NCI-H2029 treated with DMSO at 0.1 percent for 48 hours (cell line): ENCODE data around the gene CA14.
"Not testable (repeated sequence)": the region's sequence is repeated elsewhere in the genome, so short reads cannot be mapped to it uniquely, and the experiment has no call there.

Source experiments
- DNase-seq: peaks from one replicate; lab custom pipeline; 2025; lab: John Stamatoyannopoulos, UW

Gene CA14

DNA sequence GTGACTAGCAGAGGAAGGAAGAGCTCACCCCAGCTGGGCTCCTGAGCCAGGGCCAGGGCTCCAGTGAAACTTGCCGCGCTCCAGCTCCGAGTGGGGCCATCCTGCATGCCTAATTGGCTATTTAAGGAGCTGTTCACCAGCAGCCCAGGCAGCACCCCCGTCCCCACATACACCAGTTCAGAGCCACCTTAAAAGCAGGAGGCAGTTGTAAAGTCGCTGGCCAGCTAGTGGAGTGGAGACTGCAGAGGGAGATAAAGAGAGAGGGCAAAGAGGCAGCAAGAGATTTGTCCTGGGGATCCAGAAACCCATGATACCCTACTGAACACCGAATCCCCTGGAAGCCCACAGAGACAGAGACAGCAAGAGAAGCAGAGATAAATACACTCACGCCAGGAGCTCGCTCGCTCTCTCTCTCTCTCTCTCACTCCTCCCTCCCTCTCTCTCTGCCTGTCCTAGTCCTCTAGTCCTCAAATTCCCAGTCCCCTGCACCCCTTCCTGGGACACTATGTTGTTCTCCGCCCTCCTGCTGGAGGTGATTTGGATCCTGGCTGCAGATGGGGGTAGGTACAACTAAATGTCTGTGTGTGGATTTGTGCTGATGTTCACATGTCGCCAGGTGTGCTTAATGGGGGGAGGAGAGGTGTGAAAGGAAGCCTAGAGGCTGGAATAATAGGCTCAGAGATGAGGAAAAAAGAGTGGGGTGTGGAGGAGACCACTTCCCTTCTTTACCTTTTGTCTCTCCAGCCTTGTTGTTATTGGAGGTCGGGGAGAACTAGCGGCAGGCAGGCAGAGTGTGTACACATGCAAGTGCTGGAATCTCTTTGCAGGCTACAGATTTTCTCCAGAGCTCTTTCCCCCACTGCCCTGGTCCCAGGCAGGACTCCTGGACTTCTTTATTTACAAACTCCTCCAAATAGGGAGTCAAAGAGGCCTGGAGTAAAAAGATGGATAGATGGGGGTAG, at the start of gene CA14:
TSS of gene CA14 (plus strand) at position 151 of the 962 bp plus-strand sequence. CDS start at position 506, 355 bp downstream.
- no peak for DNase-seq

GRCh38 chr1:150208460-150208859, 49.1 kb upstream of the CA14 start:
- not testable (repeated sequence) for DNase-seq

- no peak for DNase-seq
Measured at GRCh38 chr1:150210091-150210490, 47.5 kb upstream of the CA14 start.

- DNase-seq, result no peak
Measured at GRCh38 chr1:150210706-150211105, 46.9 kb upstream of the CA14 start.

- DNase-seq, result no peak
Measured at GRCh38 chr1:150212070-150212469, 45.5 kb upstream of the CA14 start.

GRCh38 chr1:150213170-150214098, 44.1 kb upstream of the CA14 start:
- peak; percentile 92 for DNase-seq

DNA sequence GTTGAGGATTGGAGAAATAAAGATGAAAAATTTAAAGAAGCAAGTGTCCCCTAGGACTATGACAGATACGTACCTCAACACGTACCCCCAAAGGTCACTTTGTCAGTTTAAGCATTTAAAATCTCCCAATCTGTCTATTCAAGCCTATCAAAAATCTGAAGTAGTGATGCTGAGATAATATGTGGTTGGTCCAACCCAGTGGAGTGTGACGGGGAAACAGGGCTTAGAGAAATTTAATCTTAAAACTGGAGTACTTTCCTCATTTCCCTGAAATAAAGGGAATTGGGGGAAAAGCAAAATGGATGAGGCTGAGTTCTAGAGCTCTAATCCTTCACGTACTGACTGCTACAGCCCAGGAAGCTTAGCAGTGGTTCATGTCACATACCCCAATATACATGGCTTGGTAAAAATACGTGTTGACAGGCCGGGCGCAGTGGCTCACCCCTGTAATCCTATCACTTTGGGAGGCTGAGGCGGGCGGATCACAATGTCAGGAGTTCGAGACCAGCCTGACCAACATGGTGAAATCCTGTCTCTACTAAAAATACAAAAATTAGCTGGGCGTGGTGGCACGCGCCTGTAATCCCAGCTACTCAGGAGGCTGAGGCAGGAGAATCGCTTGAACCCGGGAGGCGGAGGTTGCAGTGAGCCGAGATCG, 43.3 kb upstream of the CA14 start:
- DNase-seq, result not testable (repeated sequence)

DNA sequence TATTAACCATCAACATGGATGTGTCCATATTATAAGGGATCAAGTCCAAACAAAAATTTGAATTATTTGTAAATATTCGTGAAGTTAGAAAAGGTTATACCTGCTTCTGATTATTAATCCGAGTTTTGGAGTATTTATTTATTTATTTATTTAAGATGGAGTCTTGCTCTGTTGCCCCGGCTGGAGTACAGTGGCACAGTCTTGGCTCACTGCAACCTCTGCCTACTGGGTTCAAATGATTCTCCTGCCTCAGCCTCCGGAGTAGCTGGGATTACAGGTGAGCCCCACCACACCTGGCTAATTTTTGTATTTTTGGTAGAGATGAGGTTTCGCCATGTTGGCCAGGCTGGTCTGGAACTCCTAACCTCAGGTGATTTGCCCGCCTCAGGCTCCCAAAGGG, 41.7 kb upstream of the CA14 start:
- not testable (repeated sequence) for DNase-seq

- DNase-seq, result no peak
Measured at GRCh38 chr1:150221552-150221951, 36.0 kb upstream of the CA14 start.

DNA sequence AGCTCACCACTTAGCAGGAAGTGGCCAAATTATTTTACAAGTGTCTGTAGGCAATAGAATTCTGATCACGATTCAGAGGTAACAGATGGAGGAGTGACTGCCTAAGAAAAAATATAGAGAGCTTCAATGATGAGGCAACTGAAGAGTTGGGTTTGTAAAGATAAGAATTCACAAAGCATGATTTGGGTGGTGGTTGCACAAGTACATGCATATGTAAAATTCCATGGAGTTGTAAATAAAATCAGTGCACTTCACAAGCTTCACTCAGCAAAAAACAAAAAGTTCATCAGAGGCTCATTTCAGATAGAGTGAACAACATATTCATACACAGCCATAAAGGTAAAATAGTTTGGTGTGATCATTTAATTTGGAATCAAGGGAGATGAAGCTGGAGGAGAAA, 32.6 kb upstream of the CA14 start:
- DNase-seq, result no peak

DNA sequence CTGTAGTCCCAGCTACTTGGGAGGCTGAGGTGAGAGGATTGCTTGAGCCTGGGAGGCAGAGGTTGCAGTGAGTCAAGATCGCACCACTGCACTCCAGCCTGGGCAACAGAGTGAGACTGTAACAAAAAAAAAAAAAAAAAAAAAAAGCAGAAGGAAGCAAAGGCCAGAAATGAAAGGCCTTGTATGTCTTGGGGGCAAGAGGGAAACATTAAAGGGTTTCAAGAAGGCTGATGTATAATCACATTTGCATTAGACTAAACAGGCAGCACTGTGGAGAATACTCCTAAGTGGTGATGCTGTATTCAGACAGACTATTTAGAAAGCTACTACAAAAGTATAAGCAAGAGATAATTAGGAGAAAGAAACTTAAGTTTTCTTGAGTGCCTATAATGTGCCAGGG, 32.0 kb upstream of the CA14 start:
- no peak for DNase-seq

- DNase-seq, result no peak
Measured at GRCh38 chr1:150226486-150226885, 31.1 kb upstream of the CA14 start.

DNA sequence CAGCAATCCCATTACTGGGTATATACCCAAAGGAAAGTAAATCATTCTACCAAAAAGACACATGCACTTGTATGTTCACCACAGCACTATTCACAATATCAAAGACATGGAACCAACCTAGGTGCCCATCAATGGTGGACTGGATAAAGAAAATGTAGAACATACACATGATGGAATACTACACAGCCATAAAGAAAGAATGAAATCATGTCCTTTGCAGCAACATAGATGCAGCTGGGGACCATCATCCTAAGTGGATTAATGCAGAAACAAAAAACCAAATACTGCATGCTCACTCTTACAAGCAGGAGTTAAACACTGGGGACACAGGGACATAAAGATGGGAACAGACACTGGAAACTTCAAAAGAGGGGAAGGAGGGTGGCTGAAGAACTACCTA, 30.3 kb upstream of the CA14 start:
- DNase-seq, result no peak

DNA sequence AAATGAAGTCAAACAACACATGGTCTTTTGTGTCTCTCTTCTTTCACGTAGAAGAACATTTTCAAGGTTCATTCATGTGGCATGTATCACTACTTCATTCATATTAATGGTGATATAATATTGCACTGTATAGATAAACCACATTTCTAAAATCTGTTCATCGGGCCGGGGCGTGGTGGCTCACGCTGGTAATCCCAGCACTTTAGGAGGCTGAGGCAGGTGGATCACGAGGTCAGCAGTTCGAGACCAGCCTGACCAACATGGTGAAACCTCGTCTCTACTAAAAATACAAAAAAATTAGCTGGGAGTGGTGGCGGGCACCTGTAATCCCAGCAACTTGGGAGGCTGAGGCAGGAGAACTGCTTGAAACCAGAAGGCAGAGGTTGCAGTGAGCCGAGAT, 29.3 kb upstream of the CA14 start:
- not testable (repeated sequence) for DNase-seq

DNA sequence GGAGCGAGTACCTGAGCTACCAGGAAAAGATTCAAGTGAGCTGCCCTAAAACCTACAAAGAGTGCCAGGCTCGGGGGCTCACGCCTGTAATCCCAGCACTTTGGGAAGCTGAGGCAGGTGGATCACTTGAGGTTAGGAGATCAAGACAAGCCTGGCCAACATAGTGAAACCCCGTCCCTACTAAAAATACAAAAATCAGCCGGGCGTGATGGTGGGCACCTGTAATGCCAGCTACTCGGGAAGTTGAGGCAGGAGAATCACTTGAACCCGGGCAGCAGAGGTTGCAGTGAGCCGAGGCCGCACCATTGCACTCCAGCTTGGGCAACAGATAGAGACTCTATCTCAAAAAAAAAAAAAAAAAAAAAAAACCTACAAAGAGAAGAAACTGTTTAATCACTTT, 24.7 kb upstream of the CA14 start:
- not testable (repeated sequence) for DNase-seq

- DNase-seq, result peak; percentile 83
Measured at GRCh38 chr1:150233359-150234308, 23.9 kb upstream of the CA14 start.

DNA sequence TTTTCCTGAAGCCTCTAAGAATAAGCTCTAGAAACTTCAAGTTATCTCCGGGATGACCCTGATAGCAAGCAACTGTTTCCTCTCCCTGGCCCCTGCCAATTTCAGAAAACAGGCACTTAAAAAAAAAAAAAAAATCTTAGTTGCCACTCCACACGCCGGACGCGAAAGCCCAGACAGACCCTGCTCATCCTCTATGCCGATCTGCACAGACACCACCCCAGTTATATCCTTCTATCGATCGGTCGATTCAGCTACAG, 23.3 kb upstream of the CA14 start:
- DNase-seq, result peak; percentile 45

DNA sequence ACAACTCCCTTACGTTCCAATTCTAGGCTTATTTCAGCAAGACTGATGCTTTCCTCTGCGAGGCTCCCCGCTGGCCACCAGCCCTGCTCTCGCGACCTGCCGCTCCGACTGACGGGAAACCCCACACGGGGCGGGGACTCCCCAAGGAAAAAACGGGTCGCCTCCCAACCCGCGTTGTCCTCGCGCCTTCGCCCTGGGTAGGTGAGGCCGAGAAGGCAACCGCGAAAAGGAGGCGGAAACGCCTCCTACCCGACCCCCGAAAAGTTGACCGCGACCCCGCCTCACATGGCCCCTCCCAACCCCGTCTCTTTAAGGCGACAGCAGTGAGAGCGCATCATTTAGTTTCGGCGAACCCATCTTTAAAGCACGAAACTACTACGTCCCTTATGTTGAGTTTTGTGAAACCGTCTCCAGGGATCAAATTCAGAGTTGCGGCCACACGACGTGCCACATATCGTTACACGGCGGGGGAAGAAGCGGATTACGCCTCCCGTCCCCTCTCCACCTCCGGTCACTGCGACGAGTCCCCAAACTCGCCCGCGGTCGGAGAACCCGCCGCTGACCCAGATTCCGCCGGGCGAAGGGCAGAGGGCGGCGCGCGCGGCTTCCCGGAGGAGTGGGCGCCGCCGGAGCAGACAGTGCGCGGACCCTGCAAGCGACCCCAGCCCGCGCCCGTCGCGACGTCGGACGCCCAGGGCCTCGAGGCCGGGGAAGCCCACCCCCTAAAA, 22.8 kb upstream of the CA14 start:
- no peak for DNase-seq

DNA sequence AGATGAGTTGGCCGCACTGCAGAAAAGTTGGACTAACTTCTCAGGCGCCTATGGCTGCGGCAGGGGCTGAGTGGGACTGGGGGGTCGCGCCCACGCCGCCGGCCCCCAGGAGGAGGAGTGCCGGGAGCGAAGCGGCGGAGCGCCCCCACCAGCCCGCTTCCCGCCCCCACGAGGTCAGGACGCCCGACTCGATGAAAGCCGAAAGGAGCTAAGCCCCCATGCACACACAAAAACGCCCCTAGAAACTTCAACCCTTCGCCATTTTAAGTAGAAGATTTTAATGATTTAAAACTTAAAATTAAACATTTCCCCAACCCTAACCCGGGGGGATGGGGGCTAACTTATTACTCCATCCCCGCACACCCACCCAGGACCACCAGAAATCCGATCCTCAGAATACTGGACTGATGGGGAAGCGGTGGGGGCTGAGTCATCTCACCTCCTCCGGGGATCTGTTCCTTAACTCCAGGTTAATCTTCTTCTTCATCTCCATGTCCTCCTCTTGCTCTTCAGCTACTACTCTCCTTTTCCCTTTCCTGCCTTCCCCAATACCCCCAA, 22.2 kb upstream of the CA14 start:
- DNase-seq, result no peak
